Measurements from ENCODE around the gene RPS6KB2.

RPS6KB2 gene

DNA sequence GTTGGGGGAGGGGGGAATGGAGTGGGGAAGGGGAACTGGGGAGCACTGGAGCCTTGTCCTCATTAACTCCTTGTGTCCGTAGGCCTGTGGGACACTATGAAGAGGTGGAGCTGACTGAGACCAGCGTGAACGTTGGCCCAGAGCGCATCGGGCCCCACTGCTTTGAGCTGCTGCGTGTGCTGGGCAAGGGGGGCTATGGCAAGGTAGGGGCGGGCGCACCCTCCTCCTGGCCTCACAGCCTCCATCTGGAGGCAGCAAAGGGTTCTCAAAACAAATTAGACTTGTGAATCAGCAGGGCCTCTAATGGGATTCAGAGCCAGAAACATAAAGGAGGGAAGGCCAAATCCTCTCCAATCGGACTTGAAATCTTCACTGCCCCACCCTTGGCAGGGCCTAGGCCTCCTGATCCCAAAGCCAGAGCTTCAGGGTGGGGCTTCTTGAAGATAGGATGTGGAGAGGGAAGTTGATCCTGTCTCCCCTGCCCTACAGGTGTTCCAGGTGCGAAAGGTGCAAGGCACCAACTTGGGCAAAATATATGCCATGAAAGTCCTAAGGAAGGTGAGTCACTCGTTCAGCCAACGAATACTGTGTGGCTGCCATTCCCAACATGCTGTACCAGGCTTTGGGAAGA is 859 bp downstream of the RPS6KB2 start:
- TF ChIP-seq CTCF (IDR thresholded peaks at IDR 0.05; ENCODE audit: low read depth, low read length) = no peak
- DNase-seq (ENCODE audit: extremely low read depth, low read depth) = no peak

DNA sequence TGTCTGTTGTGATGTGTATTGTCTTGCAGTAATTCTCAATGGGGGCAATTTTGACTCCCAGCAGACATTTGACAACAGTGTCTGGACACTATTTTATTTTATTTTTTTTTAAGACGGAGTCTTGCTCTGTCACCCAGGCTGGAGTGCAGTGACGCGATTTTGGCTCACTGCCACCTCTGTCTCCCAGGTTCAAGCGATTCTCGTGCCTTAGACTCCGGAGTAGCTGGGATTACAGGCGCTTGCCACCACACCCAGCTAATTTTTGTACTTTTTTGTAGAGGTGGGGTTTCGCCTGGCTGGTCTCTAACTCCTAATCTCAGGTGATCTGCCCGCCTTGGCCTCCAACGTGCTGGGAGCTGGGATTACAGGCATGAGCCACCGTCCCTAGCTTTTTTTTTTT is 1.4 kb downstream of the RPS6KB2 start:
- TF ChIP-seq CTCF (IDR thresholded peaks at IDR 0.05; ENCODE audit: low read depth, low read length) = no peak
- DNase-seq (ENCODE audit: extremely low read depth, low read depth) = no peak

GRCh38 chr11:67431346-67432249 is 3.3 kb downstream of the RPS6KB2 start:
- no peak for DNase-seq (ENCODE audit: extremely low read depth, low read depth)
- no peak for TF ChIP-seq CTCF (IDR thresholded peaks at IDR 0.05; ENCODE audit: low read depth, low read length)

DNA sequence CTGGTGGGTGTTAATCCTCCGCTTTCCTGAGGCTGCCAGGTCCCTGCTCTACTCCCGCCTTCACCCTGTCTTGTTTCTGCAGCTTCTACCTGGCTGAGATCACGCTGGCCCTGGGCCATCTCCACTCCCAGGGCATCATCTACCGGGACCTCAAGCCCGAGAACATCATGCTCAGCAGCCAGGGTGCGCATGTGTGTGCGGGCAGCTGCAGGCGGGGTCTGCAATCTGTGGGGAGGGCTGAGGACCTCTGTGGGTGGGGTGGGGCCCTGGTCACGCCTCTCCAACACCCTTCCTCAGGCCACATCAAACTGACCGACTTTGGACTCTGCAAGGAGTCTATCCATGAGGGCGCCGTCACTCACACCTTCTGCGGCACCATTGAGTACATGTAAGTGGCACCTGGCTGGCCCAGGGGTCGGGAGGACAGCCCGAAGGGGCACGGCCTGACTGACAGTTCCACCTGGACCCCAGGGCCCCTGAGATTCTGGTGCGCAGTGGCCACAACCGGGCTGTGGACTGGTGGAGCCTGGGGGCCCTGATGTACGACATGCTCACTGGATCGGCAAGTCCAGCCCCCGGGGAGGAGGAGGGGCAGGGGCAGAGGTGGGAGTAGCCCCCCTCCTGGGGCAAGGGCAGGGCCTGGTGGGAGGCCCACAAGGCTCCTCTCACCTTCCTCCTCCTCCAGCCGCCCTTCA is 4.5 kb downstream of the RPS6KB2 start:
- no peak for TF ChIP-seq CTCF (IDR thresholded peaks at IDR 0.05; ENCODE audit: low read depth, low read length)

DNA sequence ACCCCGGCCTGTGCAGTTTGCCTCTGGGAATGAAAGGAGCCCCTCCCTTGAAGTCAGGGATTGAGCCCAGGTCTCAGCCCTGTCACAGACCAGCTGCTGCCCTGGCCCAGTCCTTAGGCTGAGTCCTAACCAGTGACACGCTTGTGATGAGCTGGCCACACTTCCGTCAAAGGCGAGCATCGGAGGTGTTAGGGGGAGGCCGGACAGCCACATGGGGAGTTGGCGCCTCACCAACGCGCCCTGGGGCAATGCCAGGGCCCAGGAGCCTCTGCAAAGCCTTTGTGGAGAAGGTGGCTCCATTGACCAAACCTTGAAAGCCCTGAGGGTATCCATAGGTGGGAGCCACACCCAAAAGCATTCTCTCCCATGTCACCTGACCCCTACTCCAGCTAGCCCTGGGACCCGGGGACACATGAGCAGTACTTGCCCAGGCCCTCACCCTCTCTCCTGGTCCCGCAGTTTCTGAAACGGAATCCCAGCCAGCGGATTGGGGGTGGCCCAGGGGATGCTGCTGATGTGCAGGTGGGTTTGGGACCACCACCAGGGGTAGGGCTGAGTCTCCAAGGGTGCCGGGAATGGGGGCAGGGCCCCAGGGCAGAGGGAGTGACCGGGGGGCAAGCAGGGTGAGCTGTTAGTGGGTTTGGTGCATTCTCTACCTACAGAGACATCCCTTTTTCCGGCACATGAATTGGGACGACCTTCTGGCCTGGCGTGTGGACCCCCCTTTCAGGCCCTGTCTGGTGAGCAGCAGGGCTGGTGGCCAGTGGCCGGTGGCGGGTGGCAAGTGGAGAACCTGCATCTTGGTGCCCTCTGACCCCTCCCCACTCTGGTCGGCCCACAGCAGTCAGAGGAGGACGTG is 5.5 kb downstream of the RPS6KB2 start:
- TF ChIP-seq CTCF (IDR thresholded peaks at IDR 0.05; ENCODE audit: low read depth, low read length) = no peak
- no peak for DNase-seq (ENCODE audit: extremely low read depth, low read depth)

More for the DNA sequence above, 4.5 kb downstream of the RPS6KB2 start:
- no peak for DNase-seq (ENCODE audit: extremely low read depth, low read depth)

- no peak for TF ChIP-seq CTCF (IDR thresholded peaks at IDR 0.05; ENCODE audit: low read depth, low read length)
- DNase-seq (ENCODE audit: extremely low read depth, low read depth) = no peak
These were observed 6.1 kb downstream of the RPS6KB2 start for GRCh38 chr11:67434395-67434881.
